H9 (cell line): ENCODE data around the gene DGKD. TPM values are rescaled to one million over a fixed set of nuclear protein-coding genes. Genes with fewer than 3 reads are reported as not detected.

Experiments
- DNase-seq: peaks from one replicate; pipeline ENCODE4 v3.0.0-alpha.2; 2017
- H2AFZ ChIP-seq: one replicate; pipeline ENCODE4 v1.6.1; 2013; ENCODE audit warnings: mild to moderate bottlenecking, low read length, control low read depth, moderate library complexity
- H2AK5ac ChIP-seq: 2 replicates; pipeline ENCODE4 v1.6.1; 2013; ENCODE audit warnings: low read length, control low read depth, mixed read lengths; ENCODE audit not compliant: insufficient read length
- H2BK120ac ChIP-seq: one replicate; pipeline ENCODE4 v1.6.1; 2013; ENCODE audit warnings: low read depth, mild to moderate bottlenecking, low read length, control low read depth, inconsistent platforms; ENCODE audit not compliant: poor library complexity, severe bottlenecking
- H2BK12ac ChIP-seq: 2 replicates; pipeline ENCODE4 v1.6.1; 2013; ENCODE audit warnings: low read length, control low read depth, mixed read lengths, low read depth; ENCODE audit not compliant: insufficient read length
- H2BK15ac ChIP-seq: 2 replicates; pipeline ENCODE4 v1.6.1; 2013; ENCODE audit warnings: low read depth, low read length, control low read depth
- H2BK20ac ChIP-seq: one replicate; pipeline ENCODE4 v1.6.1; 2013; ENCODE audit warnings: low read depth, mild to moderate bottlenecking, low read length, control low read depth, inconsistent platforms; ENCODE audit not compliant: poor library complexity, severe bottlenecking
- H2BK5ac ChIP-seq: 2 replicates; pipeline ENCODE4 v1.6.1; 2013; ENCODE audit warnings: low read length, control low read depth, mixed read lengths; ENCODE audit not compliant: insufficient read length
- H3K14ac ChIP-seq: 2 replicates; pipeline ENCODE4 v1.6.1; 2013; ENCODE audit warnings: low read length, control low read depth; ENCODE audit not compliant: insufficient read depth
- H3K18ac ChIP-seq: 2 replicates; pipeline ENCODE4 v1.6.1; 2013; ENCODE audit warnings: low read depth, mild to moderate bottlenecking, mixed read lengths, low read length, control low read depth; ENCODE audit not compliant: insufficient read length
- H3K23ac ChIP-seq: 2 replicates; pipeline ENCODE4 v1.6.1; 2013; ENCODE audit warnings: low read length, control low read depth, mixed read lengths, low read depth; ENCODE audit not compliant: insufficient read length
- H3K23me2 ChIP-seq: 2 replicates; pipeline ENCODE4 v1.6.1; 2013; ENCODE audit warnings: low read depth, mild to moderate bottlenecking, mixed read lengths, low read length, control low read depth; ENCODE audit not compliant: insufficient read length, poor library complexity, severe bottlenecking
- H3K27ac ChIP-seq: 2 replicates; pipeline ENCODE4 v1.5.1; 2013; ENCODE audit warnings: low read length, control low read depth, mixed read lengths, low read depth; ENCODE audit not compliant: insufficient read length
- H3K27me3 ChIP-seq: 2 replicates; pipeline ENCODE4 v1.6.1; 2013; ENCODE audit warnings: low read length, control low read depth, inconsistent platforms; ENCODE audit not compliant: insufficient read depth
- H3K4ac ChIP-seq: 2 replicates; pipeline ENCODE4 v1.6.1; 2013; ENCODE audit warnings: low read depth, mild to moderate bottlenecking, control low read depth, inconsistent platforms, low read length, moderate library complexity
- H3K4me1 ChIP-seq: 2 replicates; pipeline ENCODE4 v1.6.1; 2013; ENCODE audit warnings: low read length, control low read depth, inconsistent platforms; ENCODE audit not compliant: insufficient read depth
- H3K4me2 ChIP-seq: 2 replicates; pipeline ENCODE4 v1.6.1; 2013; ENCODE audit warnings: low read length, control low read depth, mixed read lengths; ENCODE audit not compliant: insufficient read length, insufficient read depth
- H3K56ac ChIP-seq: 2 replicates; pipeline ENCODE4 v1.6.1; 2013; ENCODE audit warnings: low read depth, mild to moderate bottlenecking, mixed read lengths, low read length, control low read depth; ENCODE audit not compliant: insufficient read length
- H3K79me1 ChIP-seq: 2 replicates; pipeline ENCODE4 v1.6.1; 2013; ENCODE audit warnings: low read depth, mild to moderate bottlenecking, moderate library complexity, low read length, control low read depth, inconsistent platforms; ENCODE audit not compliant: insufficient read depth, poor library complexity, severe bottlenecking
- H3K79me2 ChIP-seq: 2 replicates; pipeline ENCODE4 v1.6.1; 2013; ENCODE audit warnings: low read length, control low read depth, inconsistent platforms; ENCODE audit not compliant: insufficient read depth
- H3K9ac ChIP-seq: 2 replicates; pipeline ENCODE4 v1.6.1; 2013; ENCODE audit warnings: low read length, control low read depth, mixed read lengths; ENCODE audit not compliant: insufficient read length; ENCODE audit errors: extremely low read depth
- H3K9me3 ChIP-seq: one replicate; pipeline ENCODE4 v1.6.1; 2013; ENCODE audit warnings: low read depth, low read length, inconsistent platforms; ENCODE audit not compliant: control insufficient read depth
- H3T11ph ChIP-seq: one replicate; pipeline ENCODE4 v1.6.1; 2013; ENCODE audit warnings: mild to moderate bottlenecking, low read length, control low read depth, inconsistent platforms
- H4K20me1 ChIP-seq: one replicate; pipeline ENCODE4 v1.6.1; 2013; ENCODE audit not compliant: control insufficient read depth, insufficient read length, insufficient read depth
- H4K5ac ChIP-seq: 2 replicates; pipeline ENCODE4 v1.6.1; 2013; ENCODE audit warnings: low read depth, mild to moderate bottlenecking, mixed read lengths, low read length, control low read depth; ENCODE audit not compliant: insufficient read length
- H4K8ac ChIP-seq: replicated peaks from 2 replicates; pipeline ENCODE4 v1.6.1; 2013; ENCODE audit warnings: low read length, control low read depth, mixed read lengths, low read depth; ENCODE audit not compliant: insufficient read length
- H4K91ac ChIP-seq: 2 replicates; pipeline ENCODE4 v1.6.1; 2013; ENCODE audit warnings: low read depth, mild to moderate bottlenecking, moderate library complexity, mixed read lengths, low read length, control low read depth; ENCODE audit not compliant: insufficient read length
- H3K27ac Mint-ChIP-seq, 3 experiments: 2 replicates in 2 of 3; 3 replicates in 1 of 3; pipeline ENCODE4 v1.8.0; 2020 to 2021; ENCODE audit warnings: mixed read lengths in 3 of 3, mild to moderate bottlenecking in 1 of 3, moderate library complexity in 1 of 3
- H3K27me3 Mint-ChIP-seq: 2 replicates; pipeline ENCODE4 v1.8.0; 2021; ENCODE audit warnings: low read depth, mild to moderate bottlenecking, moderate library complexity, mixed read lengths
- H3K36me3 Mint-ChIP-seq, 3 experiments: 2 replicates in 2 of 3; 3 replicates in 1 of 3; pipeline ENCODE4 v1.8.0; 2020 to 2021; ENCODE audit warnings: low read depth in 3 of 3, mixed read lengths in 3 of 3; ENCODE audit not compliant: insufficient read depth in 1 of 3
- H3K4me1 Mint-ChIP-seq, 2 experiments: 2 replicates each; pipeline ENCODE4 v1.8.0; 2020; ENCODE audit warnings: mixed read lengths in 2 of 2
- H3K4me3 Mint-ChIP-seq, 2 experiments: 2 replicates in 1 of 2; 3 replicates in 1 of 2; pipeline ENCODE4 v1.8.0; 2020 to 2021; ENCODE audit warnings: mild to moderate bottlenecking in 2 of 2, mixed read lengths in 2 of 2, moderate library complexity in 1 of 2
- H3K9me3 Mint-ChIP-seq, 2 experiments: 2 replicates in 1 of 2; 3 replicates in 1 of 2; pipeline ENCODE4 v1.8.0; 2020; ENCODE audit warnings: mild to moderate bottlenecking in 2 of 2, mixed read lengths in 2 of 2, moderate library complexity in 1 of 2
- CTCF ChIP-seq: fragments of 200-600 bp; sonication (generic); conservative IDR thresholded peaks from 3 replicates; pipeline ENCODE4 v1.8.0; 2021; ENCODE audit warnings: antibody characterized with exemption, mild to moderate bottlenecking
- WGBS: extraction: QIAGEN DNeasy Blood & Tissue Kit; methylation state at CpG from one replicate; pipeline ENCODE4 v1.1.7; 2013; ENCODE audit warnings: missing lambda C conversion rate, low lambda C conversion rate, mixed read lengths; ENCODE audit not compliant: insufficient read length; ENCODE audit errors: extremely low coverage; 5-methylcytosine and 5-hydroxymethylcytosine counted together
- total RNA-seq: library from RNA; stranded (reverse); gene quantifications from 2 replicates; pipeline ENCODE4 v1.2.1, GENCODE V29; 2021

Gene DGKD
- total RNA-seq, 1 experiment from 2014 or later = 20.7 TPM

DNA sequence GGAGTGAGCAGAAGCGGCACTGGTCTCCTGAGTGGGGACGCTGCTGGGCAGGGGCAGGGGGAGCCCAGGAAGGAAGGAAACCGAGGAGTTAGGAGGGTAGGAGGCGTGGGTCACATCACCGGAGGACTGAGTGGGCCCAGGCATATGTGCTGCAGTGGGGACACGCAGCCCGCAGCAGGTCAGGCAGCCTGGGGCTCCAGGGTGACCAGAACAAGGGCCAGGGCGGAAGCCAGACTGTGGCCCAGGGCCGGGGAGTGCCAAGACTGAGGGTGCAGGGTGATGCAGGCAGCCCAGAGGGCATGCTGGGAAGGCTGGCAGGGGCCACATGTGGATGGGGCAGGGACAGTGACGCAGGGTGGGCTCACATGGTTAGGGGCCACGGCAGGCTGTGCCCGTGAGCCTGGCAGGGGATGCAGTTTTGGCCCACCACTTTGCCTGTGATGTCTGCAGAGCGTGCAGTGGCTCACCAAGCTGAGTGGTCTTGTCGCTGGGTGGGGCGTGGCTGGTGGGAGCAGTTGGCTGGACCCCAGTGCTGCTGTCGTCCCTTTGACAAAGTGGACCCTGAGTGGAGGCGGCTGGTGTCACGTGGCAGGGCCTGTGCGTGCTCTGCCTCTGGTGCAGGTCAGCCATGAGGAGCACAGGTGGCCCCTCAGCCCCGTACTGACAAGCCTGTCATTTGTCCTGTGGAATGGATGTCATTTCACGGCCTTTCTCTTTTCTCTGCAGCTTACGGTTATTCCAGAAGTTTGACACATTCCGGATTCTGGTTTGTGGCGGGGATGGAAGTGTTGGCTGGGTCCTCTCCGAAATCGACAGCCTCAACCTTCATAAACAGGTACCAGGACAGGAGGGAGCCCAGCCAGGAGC is 87.1 kb downstream of the DGKD start:
- H3K9me3 ChIP-seq = no peaks in the 10 kb centered on the region
- no peak overlapping the region; the same call in 1 of the 2 replicates for H3K14ac ChIP-seq
- no peak overlapping the region for H2BK5ac ChIP-seq
- DNase-seq = no peak
- no peak overlapping the region for H3K9ac ChIP-seq
- peaks cover 4 to 10% (median 4%) of the 10 kb centered on the region in 3 experiments; a peak in 6 of 7 replicates for H3K36me3 Mint-ChIP-seq
- TF ChIP-seq CTCF = no peak
- no peak overlapping the region; a peak in 1 of 5 replicates for H3K4me3 Mint-ChIP-seq
- H4K8ac ChIP-seq = no peak overlapping the region
- H3K56ac ChIP-seq = no peak overlapping the region
- H3K9me3 Mint-ChIP-seq = no peaks in the 10 kb centered on the region; a peak in 1 of 5 replicates
- no peaks in the 10 kb centered on the region for H3K4me1 ChIP-seq
- H4K5ac ChIP-seq = no peak overlapping the region
- H3K27ac ChIP-seq = no peak overlapping the region
- H4K20me1 ChIP-seq = no peaks in the 10 kb centered on the region
- no peak overlapping the region for H2AK5ac ChIP-seq
- H3K4ac ChIP-seq = no peak overlapping the region
- no peak overlapping the region for H4K91ac ChIP-seq
- H2BK15ac ChIP-seq = no peak overlapping the region
- no peaks in the 10 kb centered on the region for H3K4me1 Mint-ChIP-seq
- H2AFZ ChIP-seq = no peak overlapping the region
- H2BK20ac ChIP-seq = no peak overlapping the region
- no peaks in the 10 kb centered on the region for H3K79me2 ChIP-seq
- no peak overlapping the region for H3K4me2 ChIP-seq
- no peaks in the 10 kb centered on the region for H3K23me2 ChIP-seq
- no peak overlapping the region for H2BK12ac ChIP-seq
- H3T11ph ChIP-seq = no peak overlapping the region
- no peaks in the 10 kb centered on the region; the same call in none of the 2 replicates for H3K27me3 Mint-ChIP-seq
- H3K18ac ChIP-seq = no peak overlapping the region
- no peaks in the 10 kb centered on the region for H3K27me3 ChIP-seq
- no CpG with 5 or more reads among the region's 26 CpGs for WGBS
- no peaks in the 10 kb centered on the region for H3K79me1 ChIP-seq
- peak overlapping the region in 2 of 3 experiments; percentile 77 to 91; a peak in 3 of 7 replicates for H3K27ac Mint-ChIP-seq
- H3K23ac ChIP-seq = no peak overlapping the region
- H2BK120ac ChIP-seq = no peak overlapping the region
